ENCODE measurements around the gene FNDC3A. TPM values are rescaled to one million over a fixed set of nuclear protein-coding genes. Genes with fewer than 3 reads are reported as not detected.
A peak's percentile ranks its signal among the peaks of the same experiment; 100 is the strongest.

FNDC3A gene
- total and polyA plus RNA-seq, 2 donors from 2014 or later, result 12.5 to 67.8 TPM

DNA sequence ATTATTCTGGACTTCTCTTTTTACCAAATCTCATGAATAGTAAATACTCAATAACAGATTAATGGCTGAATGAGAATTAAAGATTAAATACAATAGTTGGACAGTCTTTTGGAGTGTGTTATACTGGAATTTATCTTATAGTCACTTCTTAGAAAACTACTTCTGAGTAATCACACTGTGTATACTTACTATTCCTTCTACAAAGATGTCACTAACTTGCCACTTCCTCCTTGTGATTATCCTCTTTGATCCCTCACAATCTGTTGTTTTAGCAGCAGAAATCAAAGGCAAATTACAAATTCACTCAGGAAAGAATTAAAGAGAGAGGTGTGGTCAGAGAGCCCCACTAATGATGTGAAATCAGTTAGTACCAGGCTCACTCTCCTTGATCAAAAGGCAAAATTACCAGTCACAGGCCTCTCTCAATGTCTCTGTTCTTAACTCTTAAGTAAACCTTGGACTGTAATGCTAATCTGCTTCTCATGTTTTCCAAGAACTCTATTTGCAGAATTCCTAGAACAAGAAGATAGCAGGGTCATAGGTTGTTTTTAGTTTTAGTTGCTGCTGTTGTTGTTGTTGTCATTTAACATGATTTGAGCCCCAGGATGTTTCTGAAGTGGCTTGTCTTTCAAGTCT, 37.3 kb upstream of the FNDC3A start:
- Histone ChIP-seq H3K27me3 (ENCODE audit: control insufficient read depth, insufficient read depth, low read length) (no peaks in the 10 kb centered on the region), H3K9me3 (ENCODE audit: control insufficient read depth in 2 of 3, insufficient read depth in 1 of 3, low read length in 3 of 3) (no peaks in the 10 kb centered on the region), H3K36me3 (ENCODE audit: control insufficient read depth in 2 of 3, insufficient read depth in 3 of 3, low read length in 3 of 3) (no peaks in the 10 kb centered on the region), H3K9ac (ENCODE audit: low read length in 3 of 3) (no peak overlapping the region), H3K4me1 (ENCODE audit: control insufficient read depth in 2 of 3, insufficient read depth in 2 of 3, low read depth in 1 of 3, low read length in 3 of 3) (no peaks in the 10 kb centered on the region), H3K4me3 (ENCODE audit: low read length in 3 of 3) (no peak overlapping the region), H3K27ac (ENCODE audit: low read depth in 2 of 2, low read length in 2 of 2) (no peak overlapping the region)
- no peak for FAIRE-seq
- intact Hi-C loops (cut with DNase I), result no loop called here
- peak in 1 of 5 donors; percentile 7 for DNase-seq
- TF ChIP-seq, protein P1, sequence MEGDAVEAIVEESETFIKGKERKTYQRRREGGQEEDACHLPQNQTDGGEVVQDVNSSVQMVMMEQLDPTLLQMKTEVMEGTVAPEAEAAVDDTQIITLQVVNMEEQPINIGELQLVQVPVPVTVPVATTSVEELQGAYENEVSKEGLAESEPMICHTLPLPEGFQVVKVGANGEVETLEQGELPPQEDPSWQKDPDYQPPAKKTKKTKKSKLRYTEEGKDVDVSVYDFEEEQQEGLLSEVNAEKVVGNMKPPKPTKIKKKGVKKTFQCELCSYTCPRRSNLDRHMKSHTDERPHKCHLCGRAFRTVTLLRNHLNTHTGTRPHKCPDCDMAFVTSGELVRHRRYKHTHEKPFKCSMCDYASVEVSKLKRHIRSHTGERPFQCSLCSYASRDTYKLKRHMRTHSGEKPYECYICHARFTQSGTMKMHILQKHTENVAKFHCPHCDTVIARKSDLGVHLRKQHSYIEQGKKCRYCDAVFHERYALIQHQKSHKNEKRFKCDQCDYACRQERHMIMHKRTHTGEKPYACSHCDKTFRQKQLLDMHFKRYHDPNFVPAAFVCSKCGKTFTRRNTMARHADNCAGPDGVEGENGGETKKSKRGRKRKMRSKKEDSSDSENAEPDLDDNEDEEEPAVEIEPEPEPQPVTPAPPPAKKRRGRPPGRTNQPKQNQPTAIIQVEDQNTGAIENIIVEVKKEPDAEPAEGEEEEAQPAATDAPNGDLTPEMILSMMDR (IDR thresholded peaks at IDR 0.05; ENCODE audit: borderline replicate concordance, extremely low read depth, insufficient read depth), result no peak

GRCh38 chr13:48939728-48940127, 36.0 kb upstream of the FNDC3A start:
- Histone ChIP-seq H3K36me3 (ENCODE audit: control insufficient read depth in 2 of 3, insufficient read depth in 3 of 3, low read length in 3 of 3) (no peaks in the 10 kb centered on the region), H3K27me3 (ENCODE audit: control insufficient read depth, insufficient read depth, low read length) (no peaks in the 10 kb centered on the region), H3K27ac (ENCODE audit: low read depth in 2 of 2, low read length in 2 of 2) (no peak overlapping the region), H3K9me3 (ENCODE audit: control insufficient read depth in 2 of 3, insufficient read depth in 1 of 3, low read length in 3 of 3) (no peaks in the 10 kb centered on the region), H3K9ac (ENCODE audit: low read length in 3 of 3) (no peak overlapping the region), H3K4me1 (ENCODE audit: control insufficient read depth in 2 of 3, insufficient read depth in 2 of 3, low read depth in 1 of 3, low read length in 3 of 3) (no peaks in the 10 kb centered on the region), H3K4me3 (ENCODE audit: low read length in 3 of 3) (no peak overlapping the region)
- intact Hi-C loops (cut with DNase I), result no loop called here
- TF ChIP-seq, protein P1 (IDR thresholded peaks at IDR 0.05; ENCODE audit: borderline replicate concordance, extremely low read depth, insufficient read depth), result no peak
- FAIRE-seq (no peak), DNase-seq (no peak)

DNA sequence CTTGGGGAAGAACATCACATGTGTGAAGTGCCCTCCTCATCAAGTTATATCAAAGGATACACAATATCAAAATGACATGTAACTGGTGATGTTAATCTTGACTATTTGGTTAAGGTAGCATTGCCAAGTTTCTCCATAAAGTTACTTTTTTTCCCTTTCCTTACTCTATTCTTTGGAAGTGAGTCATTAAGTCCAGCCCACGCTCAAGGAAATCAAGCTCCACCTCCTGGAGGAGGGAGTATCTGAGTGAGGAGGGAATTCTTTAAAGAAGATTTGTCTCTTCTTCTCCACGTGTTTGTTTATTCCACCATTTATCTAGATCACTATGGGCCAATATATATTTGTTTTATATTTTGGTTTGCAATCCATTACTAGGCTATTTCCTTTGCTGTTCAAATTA, 33.6 kb upstream of the FNDC3A start:
- no peaks in the 10 kb centered on the region for H3K4me1 ChIP-seq (ENCODE audit: control insufficient read depth in 2 of 3, insufficient read depth in 2 of 3, low read depth in 1 of 3, low read length in 3 of 3)
- no peak overlapping the region for H3K27ac ChIP-seq (ENCODE audit: low read depth in 2 of 2, low read length in 2 of 2)
- FAIRE-seq, result no peak
- no peaks in the 10 kb centered on the region for H3K9me3 ChIP-seq (ENCODE audit: control insufficient read depth in 2 of 3, insufficient read depth in 1 of 3, low read length in 3 of 3)
- H3K36me3 ChIP-seq (ENCODE audit: control insufficient read depth in 2 of 3, insufficient read depth in 3 of 3, low read length in 3 of 3), result no peaks in the 10 kb centered on the region
- H3K4me3 ChIP-seq (ENCODE audit: low read length in 3 of 3), result no peak overlapping the region
- TF ChIP-seq, protein P1 (IDR thresholded peaks at IDR 0.05; ENCODE audit: borderline replicate concordance, extremely low read depth, insufficient read depth), result no peak
- H3K9ac ChIP-seq (ENCODE audit: low read length in 3 of 3), result no peak overlapping the region
- intact Hi-C loops (cut with DNase I), result no loop called here
- H3K27me3 ChIP-seq (ENCODE audit: control insufficient read depth, insufficient read depth, low read length), result no peaks in the 10 kb centered on the region
- DNase-seq, result no peak

- intact Hi-C loops (cut with DNase I), result no loop called here
- no peak for FAIRE-seq
Observed at GRCh38 chr13:48944221-48944620, 31.5 kb upstream of the FNDC3A start.

More at GRCh38 chr13:48944221-48944620, 31.5 kb upstream of the FNDC3A start:
- Histone ChIP-seq H3K4me1 (ENCODE audit: control insufficient read depth in 2 of 3, insufficient read depth in 2 of 3, low read depth in 1 of 3, low read length in 3 of 3) (no peaks in the 10 kb centered on the region), H3K27ac (ENCODE audit: low read depth in 2 of 2, low read length in 2 of 2) (no peak overlapping the region), H3K27me3 (ENCODE audit: control insufficient read depth, insufficient read depth, low read length) (no peaks in the 10 kb centered on the region), H3K36me3 (ENCODE audit: control insufficient read depth in 2 of 3, insufficient read depth in 3 of 3, low read length in 3 of 3) (no peaks in the 10 kb centered on the region), H3K9ac (ENCODE audit: low read length in 3 of 3) (no peak overlapping the region), H3K4me3 (ENCODE audit: low read length in 3 of 3) (no peak overlapping the region), H3K9me3 (ENCODE audit: control insufficient read depth in 2 of 3, insufficient read depth in 1 of 3, low read length in 3 of 3) (no peaks in the 10 kb centered on the region)
- TF ChIP-seq, protein P1 (IDR thresholded peaks at IDR 0.05; ENCODE audit: borderline replicate concordance, extremely low read depth, insufficient read depth), result no peak
- no peak for DNase-seq
